ENCODE measurements around the gene HIBADH. TPM values are rescaled to one million over a fixed set of nuclear protein-coding genes. Genes with fewer than 3 reads are reported as not detected.

HIBADH gene
- total RNA-seq, 1 experiment from 2014 or later: 23.2 TPM

DNA sequence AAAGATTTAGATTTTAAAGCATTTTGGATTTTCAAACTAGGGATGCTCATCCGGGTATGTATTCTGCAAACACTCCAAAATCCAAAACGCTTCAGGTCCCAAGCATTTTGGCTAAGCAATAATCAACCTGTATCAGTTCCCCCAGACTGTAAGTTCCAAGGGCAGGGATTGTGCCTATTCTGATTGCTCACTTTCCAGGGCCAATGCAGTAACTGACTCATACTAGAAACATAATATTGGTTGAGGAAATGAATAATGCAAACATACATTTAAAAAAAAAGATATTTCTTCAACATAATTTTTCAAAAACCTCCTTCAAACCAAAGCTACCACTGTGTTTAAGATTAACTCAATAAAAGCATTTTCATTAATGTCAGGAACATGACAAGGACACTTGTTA is 69.5 kb downstream of the HIBADH start:
- Histone ChIP-seq H4K8ac (replicated peaks; ENCODE audit: insufficient read length, low read depth, low read length) (no peak overlapping the region), H4K5ac (ENCODE audit: insufficient read length, low read depth, low read length) (no peak overlapping the region), H2BK5ac (ENCODE audit: insufficient read length, low read length) (no peak overlapping the region), H3K9ac (ENCODE audit: extremely low read depth, insufficient read length, low read length) (no peak overlapping the region), H3K4me1 (ENCODE audit: insufficient read depth, low read length) (peaks cover 3% of the 10 kb centered on the region), H3K4me2 (ENCODE audit: insufficient read depth, insufficient read length, low read length) (no peak overlapping the region), H4K91ac (ENCODE audit: insufficient read length, low read depth, low read length) (no peak overlapping the region), H2BK12ac (ENCODE audit: insufficient read length, low read depth, low read length) (no peak overlapping the region), H3K23ac (ENCODE audit: insufficient read length, low read depth, low read length) (no peak overlapping the region), H2AK5ac (ENCODE audit: insufficient read length, low read length) (no peak overlapping the region), H3K23me2 (ENCODE audit: insufficient read length, low read depth, low read length, poor library complexity, severe bottlenecking) (no peaks in the 10 kb centered on the region), H2BK120ac (ENCODE audit: low read depth, low read length, poor library complexity, severe bottlenecking) (no peak overlapping the region), H4K20me1 (ENCODE audit: control insufficient read depth, insufficient read depth, insufficient read length) (no peaks in the 10 kb centered on the region), H3K18ac (ENCODE audit: insufficient read length, low read depth, low read length) (no peak overlapping the region), H2AFZ (ENCODE audit: low read length) (no peak overlapping the region), H3K14ac (ENCODE audit: insufficient read depth, low read length) (no peak overlapping the region), H3T11ph (ENCODE audit: low read length) (no peak overlapping the region), H3K79me2 (ENCODE audit: insufficient read depth, low read length) (no peaks in the 10 kb centered on the region), H2BK15ac (ENCODE audit: low read depth, low read length) (no peak overlapping the region), H3K79me1 (ENCODE audit: insufficient read depth, low read depth, low read length, poor library complexity, severe bottlenecking) (no peaks in the 10 kb centered on the region), H3K27me3 (ENCODE audit: insufficient read depth, low read length) (no peaks in the 10 kb centered on the region), H2BK20ac (ENCODE audit: low read depth, low read length, poor library complexity, severe bottlenecking) (no peak overlapping the region), H3K56ac (ENCODE audit: insufficient read length, low read depth, low read length) (no peak overlapping the region), H3K4ac (ENCODE audit: low read depth, low read length) (no peak overlapping the region), H3K9me3 (ENCODE audit: control insufficient read depth, low read depth, low read length) (no peaks in the 10 kb centered on the region), H3K27ac (ENCODE audit: insufficient read length, low read depth, low read length) (no peak overlapping the region)
- Mint-ChIP-seq H3K4me1 (peaks cover 28 to 36% of the 10 kb centered on the region in 2 experiments), H3K27ac (no peak overlapping the region), H3K9me3 (no peaks in the 10 kb centered on the region), H3K27me3 (ENCODE audit: low read depth) (no peaks in the 10 kb centered on the region), H3K36me3 (ENCODE audit: insufficient read depth in 1 of 3, low read depth in 3 of 3) (peaks cover 0 to 7% (median 0%) of the 10 kb centered on the region in 3 experiments; a peak in 2 of 7 replicates), H3K4me3 (no peak overlapping the region)
- no CpG with 5 or more reads among the region's 2 CpGs for WGBS (ENCODE audit: extremely low coverage, insufficient read length, low lambda C conversion rate)
- DNase-seq: no peak
- TF ChIP-seq CTCF (conservative IDR thresholded peaks at IDR 0.05): no peak

Data from H9 (cell line).